ENCODE data around the gene PPP2R2D.

The PPP2R2D gene

DNA sequence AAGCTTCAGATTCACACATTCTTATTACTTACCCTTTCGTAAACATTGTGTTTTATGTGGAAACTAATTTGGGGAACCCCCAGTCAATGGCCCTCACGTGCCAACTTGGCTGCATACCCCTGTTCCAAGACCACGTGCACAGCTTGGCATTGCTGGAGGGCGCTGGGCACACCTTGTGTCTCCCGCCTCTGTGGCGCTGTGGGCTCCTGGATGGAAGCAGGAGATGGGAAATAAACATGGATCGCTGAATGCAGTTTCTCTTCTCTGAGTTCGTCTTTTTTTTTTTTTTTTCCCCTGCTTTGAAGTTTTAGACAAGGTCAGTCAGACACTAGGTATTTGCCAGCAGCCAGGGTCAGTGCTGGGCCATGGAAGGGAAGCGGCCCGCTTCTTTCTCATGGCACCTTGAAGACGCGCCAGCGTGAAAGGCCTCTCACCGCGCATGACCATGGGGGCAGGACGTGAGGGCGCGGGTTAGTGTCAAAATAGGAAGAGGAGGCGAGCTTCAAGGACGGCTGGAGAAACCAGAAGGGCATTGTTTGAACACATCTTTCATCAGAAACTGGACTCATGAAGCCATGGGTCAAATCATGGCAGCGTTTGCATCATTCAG is 53.7 kb downstream of the PPP2R2D start:
- no peak for DNase-seq

DNA sequence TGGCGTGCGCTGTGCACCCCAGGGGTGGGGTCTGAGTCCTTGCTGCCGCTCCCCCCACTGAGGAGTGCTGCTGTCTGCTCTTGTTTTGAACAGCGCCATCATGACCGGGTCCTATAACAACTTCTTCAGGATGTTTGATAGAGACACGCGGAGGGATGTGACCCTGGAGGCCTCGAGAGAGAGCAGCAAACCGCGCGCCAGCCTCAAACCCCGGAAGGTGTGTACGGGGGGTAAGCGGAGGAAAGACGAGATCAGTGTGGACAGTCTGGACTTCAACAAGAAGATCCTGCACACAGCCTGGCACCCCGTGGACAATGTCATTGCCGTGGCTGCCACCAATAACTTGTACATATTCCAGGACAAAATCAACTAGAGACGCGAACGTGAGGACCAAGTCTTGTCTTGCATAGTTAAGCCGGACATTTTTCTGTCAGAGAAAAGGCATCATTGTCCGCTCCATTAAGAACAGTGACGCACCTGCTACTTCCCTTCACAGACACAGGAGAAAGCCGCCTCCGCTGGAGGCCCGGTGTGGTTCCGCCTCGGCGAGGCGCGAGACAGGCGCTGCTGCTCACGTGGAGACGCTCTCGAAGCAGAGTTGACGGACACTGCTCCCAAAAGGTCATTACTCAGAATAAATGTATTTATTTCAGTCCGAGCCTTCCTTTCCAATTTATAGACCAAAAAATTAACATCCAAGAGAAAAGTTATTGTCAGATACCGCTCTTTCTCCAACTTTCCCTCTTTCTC is 55.0 kb downstream of the PPP2R2D start:
- DNase-seq, result no peak

DNA sequence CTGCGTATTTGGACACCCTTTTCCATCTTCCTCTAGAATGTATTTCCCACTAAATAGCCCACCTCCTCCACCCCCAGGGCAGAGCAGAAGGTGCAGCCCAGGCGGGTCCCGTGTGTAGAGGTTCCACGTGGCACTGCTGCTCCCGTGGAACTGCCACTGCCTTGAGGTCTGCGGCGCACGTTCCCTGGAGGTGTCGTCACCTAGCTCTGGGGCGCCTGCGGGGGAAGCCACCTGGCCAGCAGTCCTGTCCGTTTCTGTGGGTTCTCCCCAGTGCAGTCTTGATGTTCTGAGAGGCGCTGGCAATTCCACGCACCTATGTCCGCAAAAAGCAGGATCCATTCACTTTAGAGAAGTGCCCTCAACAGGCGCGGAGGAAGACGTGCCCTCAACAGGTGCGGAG is 59.0 kb downstream of the PPP2R2D start:
- DNase-seq, result no peak

DNA sequence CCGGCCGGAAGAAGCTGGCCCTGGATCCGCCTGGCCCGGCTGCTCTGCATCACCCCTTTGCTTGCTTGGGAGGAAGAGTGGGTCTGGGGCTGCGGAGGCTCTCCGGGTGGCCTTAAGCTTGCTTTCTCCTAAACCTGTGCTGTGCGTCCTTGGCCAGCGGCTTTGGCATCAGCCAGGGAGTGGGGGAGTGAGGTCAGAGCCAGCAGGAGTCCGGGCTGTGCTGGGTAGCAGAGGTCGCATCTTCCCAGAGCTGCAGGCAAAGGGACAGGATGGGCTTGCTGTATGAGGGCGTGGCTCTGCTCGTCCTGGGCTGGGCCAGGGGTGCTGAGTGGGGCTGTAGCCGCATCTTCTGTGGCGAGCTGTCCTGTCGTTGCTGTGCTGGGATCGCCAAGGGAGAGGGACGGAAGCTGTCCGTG is 59.8 kb downstream of the PPP2R2D start:
- DNase-seq, result no peak

DNA sequence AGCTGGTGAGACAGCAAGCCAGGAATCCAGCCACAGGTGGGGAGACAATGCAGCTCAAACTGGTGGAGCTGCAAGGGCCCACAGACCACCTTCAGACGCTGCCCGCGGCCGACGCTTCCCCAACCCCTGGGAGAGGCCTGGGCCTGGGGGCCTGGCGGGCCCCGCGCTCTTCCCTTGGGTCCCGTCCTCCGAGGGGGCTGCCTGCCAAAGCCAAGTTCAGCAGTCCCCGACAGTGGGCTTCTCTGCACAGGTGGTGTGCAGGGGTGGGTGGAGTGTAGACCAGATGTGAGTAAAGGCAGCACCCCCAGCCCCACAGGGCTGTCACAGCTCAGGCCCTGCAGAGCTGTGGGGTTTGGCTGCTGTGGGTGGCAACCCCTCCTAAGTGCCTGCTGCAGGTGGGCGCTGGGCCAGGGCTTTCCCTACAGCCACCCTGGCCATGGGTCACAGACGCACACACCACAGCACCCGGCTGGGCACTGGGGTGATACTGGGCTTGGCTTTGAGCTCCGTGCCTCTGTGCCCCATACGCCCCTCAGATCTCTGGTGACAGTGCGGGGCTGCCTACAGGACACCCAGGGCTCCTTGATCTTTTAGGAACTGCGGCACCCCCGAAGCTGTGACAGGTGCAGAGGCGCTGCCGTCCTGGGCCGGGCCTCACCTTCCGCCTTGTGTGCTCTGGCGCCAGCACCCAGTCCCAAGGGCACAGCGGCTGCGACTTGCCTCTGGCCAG is 60.4 kb downstream of the PPP2R2D start:
- DNase-seq, result no peak

DNA sequence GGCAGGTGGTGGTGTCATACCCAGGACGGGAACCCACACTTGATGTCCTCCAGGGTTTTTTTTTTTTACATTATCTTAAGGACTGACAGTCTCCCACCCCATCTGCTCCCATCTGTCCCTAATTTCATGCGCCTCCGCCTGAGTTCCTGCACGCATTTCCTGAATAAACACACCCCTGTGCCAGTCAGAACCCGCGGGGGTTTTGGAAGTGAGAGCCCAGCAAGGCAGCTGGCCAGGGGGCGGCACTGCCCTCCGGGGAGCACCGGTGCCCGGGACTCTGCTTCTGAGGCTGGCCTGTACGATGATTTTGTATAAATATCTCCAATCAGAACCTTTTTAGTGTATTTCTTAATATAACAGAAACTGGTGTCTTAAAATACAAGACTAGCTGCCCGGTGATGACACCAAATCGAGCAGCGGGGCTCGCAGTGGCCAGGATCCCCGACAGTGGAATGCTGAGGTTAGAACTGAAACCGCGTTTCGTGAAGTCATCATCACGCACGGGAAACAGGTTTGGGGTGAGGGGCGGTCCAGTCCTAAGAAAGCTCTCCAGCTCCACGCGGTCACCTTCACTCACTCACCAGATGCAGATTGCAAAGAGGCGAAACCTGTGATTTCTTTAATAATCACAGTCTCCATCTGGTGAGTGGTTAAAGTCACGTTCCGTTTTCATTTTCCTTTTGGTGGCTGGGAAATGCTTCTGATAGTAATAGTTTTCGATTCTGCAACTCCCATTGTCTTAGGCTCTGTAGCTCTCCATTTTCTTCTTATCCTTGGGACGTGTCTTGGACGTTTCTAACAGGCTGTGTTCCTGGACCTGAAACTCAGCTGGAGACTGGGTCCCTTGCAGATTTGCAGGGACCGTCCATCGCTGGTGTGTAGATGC is 61.2 kb downstream of the PPP2R2D start:
- no peak for DNase-seq

DNA sequence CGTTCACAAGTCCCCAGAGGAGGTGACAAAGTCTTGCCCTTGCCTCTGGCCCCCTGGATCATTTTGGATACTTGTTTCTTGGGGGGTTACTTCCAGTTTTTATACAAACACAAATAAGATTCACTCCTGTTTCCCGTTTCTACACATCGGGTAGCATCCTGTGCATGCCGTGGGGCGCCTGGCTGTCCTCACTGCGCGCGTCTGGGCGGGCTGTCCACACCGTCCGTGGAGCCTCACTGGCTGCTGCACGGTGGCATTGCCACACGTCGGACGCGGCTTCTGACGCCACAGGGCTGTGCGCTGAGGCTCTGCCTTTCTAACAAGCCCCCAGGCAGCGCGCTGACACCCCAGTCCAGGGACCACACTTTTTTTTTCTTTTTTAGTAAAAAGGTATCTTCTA is 62.5 kb downstream of the PPP2R2D start:
- DNase-seq, result no peak

DNA sequence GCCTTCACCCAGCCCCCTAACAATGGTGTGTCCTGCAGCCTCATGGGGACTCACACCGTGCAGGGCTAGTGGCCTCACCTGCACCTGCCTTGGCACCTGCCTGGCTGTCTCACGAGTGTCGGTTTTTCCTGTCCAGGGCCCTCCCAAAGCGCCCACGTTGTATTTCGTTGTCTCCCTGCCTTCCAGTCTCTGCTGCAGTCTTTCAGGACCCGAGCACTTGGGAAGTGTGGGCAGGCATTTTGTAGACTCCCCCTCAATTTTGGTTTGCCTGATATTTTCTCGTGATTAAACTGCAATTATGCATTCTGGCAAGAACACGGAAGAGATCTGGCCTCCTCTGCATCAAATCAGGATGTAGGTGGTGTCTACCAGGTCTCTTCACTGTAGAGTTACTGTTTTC is 63.0 kb downstream of the PPP2R2D start:
- DNase-seq, result no peak

DNA sequence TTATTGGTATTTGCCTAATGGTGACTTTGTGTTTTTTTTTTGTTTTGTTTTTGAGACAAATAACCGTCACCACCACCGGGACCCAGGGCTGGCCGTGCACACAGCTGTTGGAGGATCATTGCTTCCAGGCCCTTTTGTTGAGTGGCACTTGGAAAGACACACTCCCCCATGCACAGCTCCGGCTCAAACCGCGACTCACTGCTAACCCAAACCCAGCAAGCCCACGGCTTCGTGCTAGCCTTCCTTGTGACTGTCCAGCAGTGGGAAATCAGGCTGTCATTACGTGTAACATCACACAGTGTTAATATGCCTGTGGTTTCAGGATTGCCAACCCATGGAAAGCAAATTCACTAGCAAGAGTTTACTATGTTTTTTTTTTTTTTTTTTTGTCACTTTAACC is 63.5 kb downstream of the PPP2R2D start:
- no peak for DNase-seq

DNA sequence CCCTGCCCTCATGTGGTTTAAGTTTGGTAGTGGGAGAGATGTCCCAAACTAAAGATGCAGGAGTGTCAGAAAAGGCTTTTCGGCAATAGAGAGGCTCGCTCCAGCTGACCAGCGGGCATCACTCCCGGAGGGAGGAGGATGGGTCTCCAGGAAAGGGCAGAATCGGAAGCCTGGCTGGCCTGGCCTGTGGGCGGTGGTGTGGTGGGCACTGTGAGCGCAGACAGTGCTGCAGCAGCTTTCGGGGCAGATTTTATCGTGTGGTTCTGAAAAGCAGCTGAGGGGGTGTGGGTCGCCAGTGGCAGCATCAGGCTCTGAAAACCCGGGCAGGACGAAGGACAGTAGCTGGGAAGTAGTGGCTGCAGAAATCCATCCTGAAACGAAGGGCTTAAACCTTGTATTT is 68.1 kb downstream of the PPP2R2D start:
- no peak for DNase-seq

DNA sequence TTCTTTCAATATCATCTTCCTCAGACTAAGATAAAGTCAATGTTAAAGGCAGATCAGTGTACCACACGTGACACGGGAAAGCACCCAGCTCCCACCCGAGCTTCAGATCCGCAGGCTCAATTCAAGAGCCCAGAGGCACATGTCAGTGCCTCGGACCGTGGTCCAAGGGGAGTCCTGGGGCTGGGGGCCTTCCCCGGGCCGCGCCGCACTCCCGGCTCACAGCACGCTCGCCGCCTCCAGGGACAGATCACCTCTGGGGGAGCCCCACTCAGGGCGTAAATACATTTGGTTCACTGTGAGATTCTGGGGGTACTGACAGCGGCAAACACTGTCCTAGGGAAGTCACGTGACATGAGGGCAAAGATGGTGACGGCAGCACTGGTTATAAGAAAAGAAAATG is 70.1 kb downstream of the PPP2R2D start:
- no peak for DNase-seq

DNA sequence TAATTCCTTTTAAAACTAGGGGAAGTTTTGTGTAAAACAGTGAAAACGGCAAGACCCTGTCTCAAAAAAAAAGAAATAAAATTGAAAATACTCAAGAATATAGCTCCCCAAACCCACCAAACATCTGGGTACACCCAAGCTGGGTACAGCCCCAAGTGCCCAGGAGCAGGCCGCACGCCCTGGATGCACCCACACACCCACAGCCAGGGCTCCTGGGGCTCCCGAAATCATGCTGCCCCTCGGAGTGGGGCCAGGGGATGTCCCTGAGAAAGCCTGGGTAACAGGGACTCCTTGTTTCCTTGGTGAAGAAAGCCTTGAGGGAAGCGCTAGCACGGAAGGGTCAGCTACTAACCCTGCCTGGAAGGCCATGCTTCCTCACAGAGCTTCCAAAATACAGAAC is 70.8 kb downstream of the PPP2R2D start:
- DNase-seq, result no peak

DNA sequence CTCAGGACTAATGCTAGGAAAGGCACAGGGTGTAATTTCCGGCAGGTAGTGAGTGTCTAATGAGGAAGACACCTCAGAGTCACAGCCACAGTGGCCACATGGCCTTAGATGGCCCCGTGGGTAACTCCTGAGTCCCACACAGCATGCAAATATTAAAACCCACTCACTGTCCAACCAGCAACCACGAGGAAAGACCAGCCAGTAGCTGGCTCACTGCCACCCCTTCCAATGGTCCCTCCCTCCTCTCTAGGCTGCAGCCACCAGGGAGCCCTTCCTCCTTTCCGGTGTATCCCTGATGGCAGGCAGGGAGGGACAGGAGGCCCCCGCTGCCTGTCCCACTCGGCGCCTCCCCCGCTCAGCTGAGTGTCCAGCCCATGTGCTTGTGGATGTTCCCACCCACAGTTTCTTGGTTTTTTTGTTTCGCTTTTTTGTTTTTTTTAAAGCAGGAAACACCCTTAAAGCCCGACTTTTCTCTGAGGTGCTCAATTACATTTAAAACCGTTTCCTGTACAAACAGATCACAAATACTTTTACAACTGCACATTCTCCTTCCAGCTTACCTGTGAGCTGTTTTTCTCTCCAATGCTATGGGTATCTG is 71.8 kb downstream of the PPP2R2D start:
- DNase-seq, result no peak

DNA sequence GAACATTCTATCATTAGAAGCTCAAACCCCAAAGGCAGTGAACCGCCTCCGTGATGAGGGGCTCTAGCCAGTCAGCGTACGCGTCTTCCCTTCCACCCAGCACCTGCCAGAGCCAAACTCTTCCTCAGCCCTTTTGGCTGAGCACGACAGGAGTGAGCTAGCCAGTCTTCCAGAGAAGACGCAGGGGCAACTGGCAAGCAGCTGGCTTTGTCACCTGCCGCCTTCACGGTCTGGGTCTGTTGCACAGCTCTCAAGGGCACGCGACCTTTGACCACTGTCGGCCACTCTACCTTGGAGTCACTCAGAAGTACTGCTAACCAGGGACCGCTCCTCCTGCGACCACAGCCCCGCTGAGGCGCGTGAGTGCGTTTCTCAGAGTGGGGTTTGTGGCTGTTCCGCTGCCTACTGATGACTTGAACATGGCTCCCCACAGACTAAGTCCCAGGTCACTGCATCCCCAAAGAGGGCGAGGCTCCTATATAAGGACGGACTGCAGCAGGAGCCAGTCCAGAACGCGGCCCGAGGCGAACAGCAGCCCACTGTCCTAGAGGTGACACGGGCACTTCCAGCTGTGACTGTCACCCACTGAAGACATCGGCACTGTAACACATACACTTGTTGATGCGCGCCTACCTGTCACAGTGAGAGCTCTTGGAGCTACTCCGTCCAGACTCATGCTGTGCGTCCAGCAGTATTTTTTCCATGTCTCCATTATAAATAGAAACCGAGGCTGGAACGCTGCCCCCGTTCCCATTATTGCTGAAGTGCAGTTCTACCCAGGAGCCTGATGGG is 72.5 kb downstream of the PPP2R2D start:
- DNase-seq, result no peak

DNA sequence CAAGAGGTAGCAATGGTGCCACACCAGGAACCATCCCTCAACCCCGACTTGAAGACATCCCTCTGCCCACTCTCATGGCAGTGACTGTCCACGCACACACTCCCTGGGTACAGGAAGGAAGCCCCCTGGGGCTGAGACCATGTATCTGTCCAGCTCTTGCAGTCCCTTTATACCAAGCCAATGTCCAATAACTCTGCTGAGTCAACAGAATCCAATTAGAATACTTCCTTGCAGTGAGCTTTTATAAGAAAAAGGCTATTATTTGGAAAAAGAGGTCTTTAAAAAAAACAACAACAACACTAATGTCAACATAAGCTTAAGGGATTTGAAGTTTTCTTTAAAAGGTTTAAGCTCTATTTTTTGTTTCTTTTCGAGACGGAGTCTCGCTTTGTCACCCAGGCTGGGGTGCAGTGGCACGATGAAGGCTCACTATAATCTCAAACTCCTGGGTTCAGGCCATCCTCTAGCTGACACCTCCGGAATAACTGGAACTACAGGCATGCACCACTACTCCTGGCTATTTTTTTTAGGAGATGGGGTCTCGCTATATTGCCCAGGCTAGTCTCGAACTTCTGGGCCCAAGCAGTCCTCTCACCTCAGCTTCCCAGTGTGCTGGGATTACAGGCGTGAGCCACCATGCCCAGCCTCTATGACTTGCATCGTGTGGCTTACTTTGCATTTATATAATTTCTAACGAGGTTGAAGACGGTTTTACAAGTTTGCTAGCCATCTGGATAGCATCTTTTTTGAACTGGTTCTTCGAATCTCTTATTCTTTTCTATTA is 73.4 kb downstream of the PPP2R2D start:
- DNase-seq, result no peak

DNA sequence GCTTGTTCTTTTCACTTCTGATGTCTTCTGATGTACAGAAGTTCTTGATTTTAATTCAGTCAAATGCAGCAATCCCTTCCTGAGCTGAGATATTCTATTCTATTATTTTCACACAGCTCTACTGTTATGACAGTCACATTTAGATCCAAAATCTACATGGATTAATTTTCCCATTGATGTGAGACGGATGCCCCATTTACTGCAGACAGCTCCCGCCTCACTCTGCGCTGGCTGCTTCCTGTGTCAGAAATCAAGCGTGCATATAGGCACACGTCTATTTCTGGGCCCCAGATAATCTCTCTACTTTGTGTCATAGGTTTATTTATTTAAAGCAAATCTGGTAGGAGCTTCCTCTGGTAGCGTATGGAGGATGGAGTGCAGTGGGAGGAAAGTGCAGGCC is 74.2 kb downstream of the PPP2R2D start:
- no peak for DNase-seq

DNA sequence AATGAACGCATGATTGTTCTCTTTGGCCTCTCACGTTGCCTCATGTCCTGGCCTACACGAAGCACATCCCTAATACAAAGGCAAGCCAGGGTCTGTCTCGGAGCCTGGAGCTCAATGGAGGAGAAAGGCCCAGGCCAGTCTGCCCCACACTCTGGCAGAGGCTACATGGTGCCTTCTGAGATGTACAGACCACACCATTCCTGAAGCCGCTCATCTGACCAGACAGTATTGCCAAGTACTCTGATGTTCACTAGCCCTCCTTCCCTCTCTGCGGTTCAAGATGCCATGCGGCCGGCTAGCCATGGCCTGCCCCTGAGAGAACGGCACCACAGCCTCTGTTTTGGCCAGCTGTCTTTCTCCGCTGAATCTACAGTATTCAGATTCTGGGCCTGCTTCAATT is 75.0 kb downstream of the PPP2R2D start:
- DNase-seq, result no peak

DNA sequence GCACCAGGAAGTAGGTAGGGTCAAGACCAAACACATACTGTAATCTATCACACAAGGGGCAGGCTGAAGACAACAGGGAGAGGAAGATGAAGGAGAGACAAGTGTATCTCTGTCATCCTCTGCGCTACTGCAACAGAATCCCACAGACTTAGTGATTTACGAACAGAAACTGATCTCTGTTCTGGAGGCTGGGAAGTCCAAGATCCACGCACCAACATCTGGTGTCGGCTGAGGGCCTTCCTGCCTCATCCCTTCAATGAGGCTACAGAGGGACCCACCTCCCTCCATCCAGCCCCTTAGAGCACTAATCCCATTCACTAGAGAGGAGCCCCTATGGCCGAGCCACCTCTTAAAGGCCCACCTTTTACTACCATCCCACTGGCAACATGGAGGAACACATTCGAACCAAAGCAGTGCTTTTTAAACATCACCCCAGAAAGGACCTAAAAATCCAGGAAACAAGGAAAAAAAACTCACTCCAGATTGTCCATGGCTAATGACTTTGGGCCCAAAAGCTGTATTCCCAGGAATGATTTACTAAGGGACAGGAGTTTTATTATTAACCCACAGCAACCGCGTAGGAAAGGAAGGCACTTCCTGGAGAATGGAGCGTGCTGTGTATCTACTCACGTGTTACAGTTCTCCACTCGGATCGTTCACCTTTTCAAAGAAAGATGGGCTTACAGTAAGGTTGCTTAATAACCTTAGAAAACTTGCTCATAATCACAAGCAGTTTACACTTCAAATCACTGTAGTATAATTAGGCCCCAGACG is 76.7 kb downstream of the PPP2R2D start:
- DNase-seq, result no peak

DNA sequence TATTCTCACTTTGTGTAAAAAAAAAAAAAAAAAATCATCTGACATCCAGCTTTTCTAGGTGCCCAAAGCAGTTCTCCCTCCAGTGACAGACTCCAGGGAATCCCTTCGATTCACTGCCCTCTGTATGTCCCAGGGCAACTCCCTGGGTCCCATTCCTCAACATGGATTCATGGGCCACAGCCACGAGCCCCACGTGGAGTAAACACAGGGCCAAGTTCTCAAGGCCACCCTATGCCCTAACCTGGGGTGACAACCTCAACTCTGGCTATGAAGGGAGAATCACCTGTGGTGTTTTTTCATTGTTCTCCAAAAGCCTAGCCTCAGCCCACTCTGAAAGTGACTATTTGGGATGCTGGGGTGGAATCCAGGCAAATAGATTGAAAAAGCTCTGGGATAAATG is 77.6 kb downstream of the PPP2R2D start:
- DNase-seq, result no peak

DNA sequence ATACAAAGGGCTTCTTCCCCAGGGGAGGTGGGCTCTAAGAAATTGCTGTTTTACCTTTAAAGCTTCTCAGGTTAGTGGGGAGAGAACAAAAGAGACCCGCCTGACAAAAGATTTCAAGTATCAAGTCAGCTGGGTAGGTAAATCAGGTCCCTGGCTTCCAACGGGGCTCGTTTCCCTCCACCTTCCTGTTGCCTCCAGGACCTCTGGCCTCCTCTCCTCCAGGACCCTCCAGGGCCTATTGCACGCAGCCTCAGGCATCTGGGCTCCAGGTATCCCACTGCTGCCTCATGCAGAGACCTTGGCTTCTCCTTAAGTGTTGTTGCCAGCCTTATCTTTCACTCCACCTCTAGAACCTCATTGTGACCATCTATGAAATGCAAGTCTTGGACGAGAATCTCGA is 78.0 kb downstream of the PPP2R2D start:
- DNase-seq, result no peak
